Tibial nerve (tissue), 4 donors: ENCODE results near the gene DLK2. TPM values are rescaled to one million over a fixed set of nuclear protein-coding genes. Genes with fewer than 3 reads are reported as not detected.

ENCODE experiments used
- DNase-seq, 2 donors: peaks; one replicate each; pipeline ENCODE4 v3.0.0-alpha.2; 2019; ENCODE audit warnings: low spot score in 2 of 2
- H3K27ac ChIP-seq, 4 donors: fragments of 200-600 bp; sonication (generic) in 3 of 4; one replicate each; pipeline ENCODE4 v1.5.1; 2017 to 2019; ENCODE audit warnings: mild to moderate bottlenecking in 1 of 4
- H3K27me3 ChIP-seq, 2 donors: fragments of 200-600 bp; sonication (generic) in 1 of 2; one replicate each; pipeline versions ENCODE4 v1.5.1 to v1.6.0; 2017 to 2019
- H3K36me3 ChIP-seq, 3 donors: fragments of 200-600 bp; sonication (generic); one replicate each; pipeline ENCODE4 v1.5.1; 2018 to 2019
- H3K4me1 ChIP-seq, 4 donors: fragments of 200-600 bp; sonication (generic) in 3 of 4; one replicate each; pipeline ENCODE4 v1.5.1; 2017 to 2019
- H3K4me3 ChIP-seq, 4 donors: fragments of 200-600 bp; sonication (generic) in 3 of 4; one replicate each; pipeline ENCODE4 v1.5.1; 2017 to 2019; ENCODE audit warnings: mild to moderate bottlenecking in 1 of 4, moderate library complexity in 1 of 4
- H3K9me3 ChIP-seq, 4 donors: fragments of 200-600 bp; sonication (generic) in 3 of 4; one replicate each; pipeline ENCODE4 v1.5.1; 2017 to 2019
- EP300 ChIP-seq, 2 donors: sonication (generic); formaldehyde crosslinking; IDR thresholded peaks; one replicate each; pipeline ENCODE4 v1.6.1; 2017; ENCODE audit warnings: antibody characterized with exemption in 2 of 2, mild to moderate bottlenecking in 1 of 2
- POLR2A ChIP-seq, 2 donors: fragments of 450-650 bp; IDR thresholded peaks; one replicate each; pipeline ENCODE4 v1.6.1; 2017; ENCODE audit warnings: antibody characterized with exemption in 2 of 2, mild to moderate bottlenecking in 2 of 2, moderate library complexity in 2 of 2
- WGBS, 2 donors: methylation state at CpG; one replicate each; pipeline ENCODE4 v1.1.5; 2018; 5-methylcytosine and 5-hydroxymethylcytosine counted together
- total RNA-seq, 4 donors: library from RNA; depleted of rRNA; stranded (reverse); fragments of >200 nt; gene quantifications; one replicate each; pipeline ENCODE4 v1.1.0, GENCODE V29; 2016
- TF ChIP-seq, protein P1 (sequence below), 5 experiments: fragments of 200-600 bp in 3 of 5; fragments of 450-650 bp in 2 of 5; sonication (generic) in 3 of 5; IDR thresholded peaks; one replicate each; pipeline ENCODE4 v1.5.1; 2016 to 2019; ENCODE audit warnings: antibody characterized with exemption in 5 of 5, mild to moderate bottlenecking in 3 of 5, moderate library complexity in 2 of 5

The DLK2 gene
- total RNA-seq, 4 donors from 2014 or later: 1.0 to 3.5 TPM; not detected in 2

DNA sequence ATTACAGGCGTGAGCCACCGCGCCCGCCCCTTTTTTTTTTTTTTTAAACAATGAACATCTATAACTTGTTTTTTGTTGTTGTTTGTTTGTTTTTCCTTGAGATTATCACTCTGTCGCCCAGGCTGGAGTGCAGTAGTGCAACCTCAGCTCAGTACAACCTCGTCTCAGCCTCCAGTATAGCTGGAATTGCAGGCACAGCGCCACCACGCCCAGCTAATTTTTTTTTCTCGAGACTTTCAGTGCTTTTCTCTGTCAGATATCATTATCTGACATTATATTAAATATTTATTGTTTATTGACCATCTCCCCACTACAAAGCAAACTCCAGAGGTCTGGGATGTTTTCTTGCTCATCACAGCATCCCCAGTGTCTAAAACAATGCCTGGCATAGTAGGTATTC is 2.3 kb upstream of the DLK2 start:
- H3K9me3 ChIP-seq: peaks cover 0 to 20% (median 0%) of the 10 kb centered on the region in 4 donors
- 61 to 62% methylated on average over 9 of the region's 9 CpGs for WGBS, 2 donors
- no peak for TF ChIP-seq EP300 (IDR thresholded peaks at IDR 0.05)
- TF ChIP-seq POLR2A (IDR thresholded peaks at IDR 0.05): no peak
- TF ChIP-seq, protein P1, sequence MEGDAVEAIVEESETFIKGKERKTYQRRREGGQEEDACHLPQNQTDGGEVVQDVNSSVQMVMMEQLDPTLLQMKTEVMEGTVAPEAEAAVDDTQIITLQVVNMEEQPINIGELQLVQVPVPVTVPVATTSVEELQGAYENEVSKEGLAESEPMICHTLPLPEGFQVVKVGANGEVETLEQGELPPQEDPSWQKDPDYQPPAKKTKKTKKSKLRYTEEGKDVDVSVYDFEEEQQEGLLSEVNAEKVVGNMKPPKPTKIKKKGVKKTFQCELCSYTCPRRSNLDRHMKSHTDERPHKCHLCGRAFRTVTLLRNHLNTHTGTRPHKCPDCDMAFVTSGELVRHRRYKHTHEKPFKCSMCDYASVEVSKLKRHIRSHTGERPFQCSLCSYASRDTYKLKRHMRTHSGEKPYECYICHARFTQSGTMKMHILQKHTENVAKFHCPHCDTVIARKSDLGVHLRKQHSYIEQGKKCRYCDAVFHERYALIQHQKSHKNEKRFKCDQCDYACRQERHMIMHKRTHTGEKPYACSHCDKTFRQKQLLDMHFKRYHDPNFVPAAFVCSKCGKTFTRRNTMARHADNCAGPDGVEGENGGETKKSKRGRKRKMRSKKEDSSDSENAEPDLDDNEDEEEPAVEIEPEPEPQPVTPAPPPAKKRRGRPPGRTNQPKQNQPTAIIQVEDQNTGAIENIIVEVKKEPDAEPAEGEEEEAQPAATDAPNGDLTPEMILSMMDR (IDR thresholded peaks at IDR 0.05): no peak
- DNase-seq: no peak
- no peak overlapping the region for H3K27ac ChIP-seq
- peaks cover 0 to 11% (median 0%) of the 10 kb centered on the region in 3 donors for H3K36me3 ChIP-seq
- H3K4me3 ChIP-seq: no peak overlapping the region
- peaks cover 0 to 72% of the 10 kb centered on the region in 2 donors for H3K27me3 ChIP-seq
- peaks cover 0 to 7% (median 0%) of the 10 kb centered on the region in 4 donors for H3K4me1 ChIP-seq

DNA sequence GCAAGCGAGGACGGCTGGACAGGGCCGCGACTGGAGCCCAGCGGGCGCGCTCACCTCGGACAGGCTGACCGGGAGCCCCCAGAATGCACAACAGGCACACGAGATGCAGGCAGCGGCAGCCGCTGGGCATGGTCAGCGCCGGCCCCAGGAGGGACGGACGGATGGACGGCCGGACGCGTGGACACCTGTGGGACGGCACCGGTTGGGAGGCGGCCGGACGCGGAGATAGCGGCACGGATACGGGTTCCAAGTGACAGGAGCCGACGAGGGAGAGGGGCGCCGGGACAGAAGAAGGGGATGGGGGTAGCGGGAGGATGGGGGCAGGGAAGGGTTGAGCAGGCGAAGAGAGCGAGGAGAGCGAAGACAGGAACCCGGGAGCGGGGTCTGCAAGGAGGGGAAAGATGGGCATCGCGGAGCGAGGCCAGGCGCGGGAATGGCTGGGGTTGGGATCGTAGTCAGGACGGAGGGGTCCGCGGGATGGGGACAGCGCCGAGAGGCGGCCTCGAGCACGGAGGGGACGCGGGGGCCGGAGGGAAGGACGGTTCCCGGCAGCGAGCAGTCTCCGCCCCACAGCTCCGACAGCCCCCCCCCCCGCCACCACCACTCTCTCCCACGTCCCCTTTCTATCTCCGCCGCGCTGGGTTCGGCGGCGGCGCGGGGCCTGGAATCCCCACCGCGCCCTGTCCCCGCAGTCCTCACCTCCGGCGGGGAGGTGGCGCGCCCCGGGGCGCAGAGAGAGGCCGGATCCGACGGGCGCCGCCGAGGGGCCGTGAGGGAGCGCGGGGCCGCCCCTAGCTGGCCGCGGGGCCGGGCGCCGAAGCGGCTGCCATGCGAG is 435 bp downstream of the DLK2 start:
- DNase-seq: peak; percentile 72 to 84
- Histone ChIP-seq H3K36me3 (peaks cover 0 to 36% (median 0%) of the 10 kb centered on the region in 3 donors), H3K9me3 (peaks cover 0 to 20% (median 0%) of the 10 kb centered on the region in 4 donors), H3K27me3 (peaks cover 0 to 44% of the 10 kb centered on the region in 2 donors), H3K4me1 (peaks cover 0 to 7% (median 0%) of the 10 kb centered on the region in 4 donors), H3K27ac (peak overlapping the region in 1 of 4 donors; percentile 9), H3K4me3 (peak overlapping the region; percentile 23 to 54 (median 40))
- TF ChIP-seq, protein P1 (IDR thresholded peaks at IDR 0.05): no peak
- TF ChIP-seq EP300 (IDR thresholded peaks at IDR 0.05) (peak in 1 of 2 donors; percentile 10), POLR2A (IDR thresholded peaks at IDR 0.05) (no peak)
- WGBS, 2 donors: 4% methylated on average over 52 to 75 of the region's 97 CpGs

DNA sequence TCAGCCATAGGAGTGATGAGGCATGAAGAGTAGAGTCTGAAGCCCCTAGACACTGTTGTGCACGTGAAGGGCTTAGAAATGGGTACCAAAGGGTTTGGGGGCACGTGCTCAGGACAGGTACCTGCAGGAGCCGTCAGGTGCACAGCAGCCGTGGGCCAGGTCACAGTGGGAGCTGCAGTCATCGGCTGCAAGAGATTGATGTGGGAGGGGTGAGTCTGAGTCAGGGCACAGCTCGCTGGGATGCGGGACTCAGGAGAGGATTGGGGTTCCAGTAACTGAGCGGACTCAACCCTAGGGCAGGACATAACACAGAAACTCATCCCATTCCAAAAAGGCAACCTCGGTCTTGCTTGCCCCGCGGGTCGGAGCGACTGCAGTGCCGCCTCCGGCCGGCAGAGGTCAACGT is 1.1 kb downstream of the DLK2 start:
- TF ChIP-seq POLR2A (IDR thresholded peaks at IDR 0.05): no peak
- TF ChIP-seq, protein P1 (IDR thresholded peaks at IDR 0.05): peak; percentile 89 to 96 (median 91)
- H3K9me3 ChIP-seq: peaks cover 0 to 20% (median 0%) of the 10 kb centered on the region in 4 donors
- H3K4me1 ChIP-seq: peaks cover 0 to 7% (median 0%) of the 10 kb centered on the region in 4 donors
- peaks cover 0 to 42% (median 0%) of the 10 kb centered on the region in 3 donors for H3K36me3 ChIP-seq
- no peak for DNase-seq
- WGBS, 2 donors: 16 to 29% methylated on average over 8 to 16 of the region's 17 CpGs
- H3K27ac ChIP-seq: no peak overlapping the region
- H3K4me3 ChIP-seq: peak overlapping the region in 3 of 4 donors; percentile 26 to 54 (median 53)
- peaks cover 0 to 42% of the 10 kb centered on the region in 2 donors for H3K27me3 ChIP-seq

DNA sequence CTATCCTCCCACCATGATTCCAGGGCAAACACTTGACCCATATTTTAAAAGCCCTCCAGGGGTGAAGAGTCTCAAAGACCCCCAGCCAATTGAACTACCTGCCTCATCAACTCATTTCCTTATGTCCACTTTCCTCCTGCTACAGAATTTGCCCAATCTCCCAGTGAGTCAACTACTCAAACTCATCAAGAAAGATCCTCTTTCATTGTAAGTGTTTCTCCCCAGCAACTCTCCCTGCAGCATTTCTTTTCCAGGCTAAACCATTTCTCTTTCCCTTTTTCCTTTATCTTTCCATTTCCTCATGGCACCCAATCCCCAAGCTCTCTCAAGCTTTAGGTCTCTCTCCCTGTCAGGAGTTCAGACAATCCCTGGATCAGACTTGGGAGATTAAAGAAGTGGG is 1.5 kb downstream of the DLK2 start:
- Histone ChIP-seq H3K4me1 (peaks cover 0 to 7% (median 0%) of the 10 kb centered on the region in 4 donors), H3K27me3 (peaks cover 0 to 39% of the 10 kb centered on the region in 2 donors), H3K9me3 (peaks cover 0 to 20% (median 0%) of the 10 kb centered on the region in 4 donors), H3K27ac (no peak overlapping the region), H3K36me3 (peaks cover 0 to 47% (median 0%) of the 10 kb centered on the region in 3 donors), H3K4me3 (no peak overlapping the region)
- DNase-seq: no peak
- TF ChIP-seq POLR2A (IDR thresholded peaks at IDR 0.05): no peak
- TF ChIP-seq EP300 (IDR thresholded peaks at IDR 0.05): no peak
- TF ChIP-seq, protein P1 (IDR thresholded peaks at IDR 0.05): no peak

DNA sequence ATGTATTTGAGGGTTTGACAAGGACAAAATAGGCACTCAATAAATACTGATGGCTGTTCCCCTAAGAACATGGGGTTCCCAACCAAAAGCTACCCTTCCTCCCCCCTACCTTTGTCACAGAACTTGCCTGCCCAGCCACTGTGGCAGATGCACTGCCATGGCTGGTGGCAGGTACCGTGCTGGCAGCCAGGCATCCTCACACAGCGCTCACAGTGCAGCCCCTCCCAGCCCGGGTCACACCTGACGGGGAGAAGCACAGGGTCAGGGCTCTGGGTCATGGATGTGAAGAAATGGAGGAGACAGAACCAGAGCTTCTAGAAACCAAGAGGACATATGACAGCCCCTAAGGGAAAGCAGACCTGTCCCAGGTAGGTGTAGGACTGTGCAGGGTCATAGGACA is 2.5 kb downstream of the DLK2 start:
- H3K36me3 ChIP-seq: peaks cover 0 to 56% (median 0%) of the 10 kb centered on the region in 3 donors
- H3K27me3 ChIP-seq: peaks cover 0 to 30% of the 10 kb centered on the region in 2 donors
- no peak overlapping the region for H3K27ac ChIP-seq
- peaks cover 0 to 20% (median 0%) of the 10 kb centered on the region in 4 donors for H3K9me3 ChIP-seq
- H3K4me3 ChIP-seq: no peak overlapping the region
- DNase-seq: no peak
- WGBS, 2 donors: 91 to 96% methylated on average over 4 of the region's 4 CpGs
- H3K4me1 ChIP-seq: peaks cover 0 to 7% (median 0%) of the 10 kb centered on the region in 4 donors
- TF ChIP-seq POLR2A (IDR thresholded peaks at IDR 0.05) (no peak), EP300 (IDR thresholded peaks at IDR 0.05) (no peak)
- TF ChIP-seq, protein P1 (IDR thresholded peaks at IDR 0.05): no peak
